HepG2 (cell line): ENCODE data around the gene PLCB1. TPM values are rescaled to one million over a fixed set of nuclear protein-coding genes. Genes with fewer than 3 reads are reported as not detected.

Experiments used
- ATAC-seq: fragments of 200-7000 bp; cut with Tn5 transposase; 3 replicates; pipeline ENCODE4 v1.9.1; 2020; ENCODE audit warnings: mild to moderate bottlenecking, moderate library complexity
- BruUV-seq: library from RNA; stranded (reverse); fragments of 400-500 nt; replicated peaks from 2 replicates; lab custom pipeline; 2021; lab: Mats Ljungman, UMichigan
- CTCF ChIA-PET: fragments of 300-600 bp; formaldehyde crosslinking; extraction: SDS; loops from one replicate; lab custom pipeline; 2021; ENCODE audit warnings: low total read pairs, inconsistent platforms, low intra/inter-chr PET ratio; lab: Yijun Ruan, JAX
- POLR2A ChIA-PET: fragments of 350-600 bp; sonication (Branson Sonifier 250); formaldehyde crosslinking; loops from one replicate; lab custom pipeline; 2020; ENCODE audit warnings: antibody characterized with exemption, inconsistent platforms; lab: Yijun Ruan, JAX
- DNase-seq: peaks from one replicate; pipeline ENCODE4 v3.0.0-alpha.2; 2015; ENCODE audit warnings: low spot score
- FAIRE-seq: peaks from 3 replicates; lab custom pipeline; 2011; peaks lifted over from hg19 to GRCh38; lab: Jason Lieb, UNC
- H2AFZ ChIP-seq: one replicate; pipeline ENCODE4 v1.6.1; 2011; ENCODE audit warnings: low read length, inconsistent platforms
- H3K27ac ChIP-seq: fragments of 300-600 bp; 3 replicates; pipeline ENCODE4 v1.8.0; 2011; ENCODE audit warnings: mixed run types, mild to moderate bottlenecking, mixed read lengths, low read length, inconsistent platforms; ENCODE audit not compliant: insufficient read depth; ENCODE audit errors: extremely low read length
- H3K27me3 ChIP-seq, 2 experiments: fragments of 200-600 bp in 1 of 2; 2 replicates in 1 of 2; 3 replicates in 1 of 2; pipeline versions ENCODE4 v1.6.0 to v1.8.0; 2011; ENCODE audit warnings: low read length in 2 of 2, mild to moderate bottlenecking in 2 of 2, moderate library complexity in 2 of 2, inconsistent platforms in 1 of 2; ENCODE audit not compliant: insufficient read depth in 2 of 2, control insufficient read depth in 1 of 2
- H3K36me3 ChIP-seq, 2 experiments: fragments of 200-600 bp in 1 of 2; replicated peaks in 1 of 2; 2 replicates in 1 of 2; 3 replicates in 1 of 2; pipeline versions ENCODE4 v1.5.1 to v1.8.0; 2011; ENCODE audit warnings: low read length in 2 of 2, inconsistent platforms in 1 of 2; ENCODE audit not compliant: insufficient read depth in 2 of 2, control insufficient read depth in 1 of 2
- H3K4me1 ChIP-seq: 2 replicates; pipeline ENCODE4 v1.5.1; 2012; ENCODE audit warnings: low read length, inconsistent platforms; ENCODE audit not compliant: insufficient read depth
- H3K4me2 ChIP-seq: 2 replicates; pipeline ENCODE4 v1.6.0; 2011; ENCODE audit warnings: low read depth, low read length, inconsistent platforms
- H3K4me3 ChIP-seq, 3 experiments: fragments of 200-600 bp in 1 of 3; sonication (generic), shearing (Covaris generic) in 1 of 3; replicated peaks in 1 of 3; 2 replicates each; pipeline ENCODE4 v1.5.1; 2011 to 2016; ENCODE audit warnings: low read length in 3 of 3, inconsistent platforms in 2 of 3, low read depth in 2 of 3, mild to moderate bottlenecking in 2 of 3, control low read depth in 1 of 3, mixed read lengths in 1 of 3; ENCODE audit not compliant: insufficient read depth in 1 of 3
- H3K79me2 ChIP-seq: one replicate; pipeline ENCODE4 v1.6.1; 2011; ENCODE audit warnings: low read length, inconsistent platforms; ENCODE audit not compliant: insufficient read depth
- H3K9ac ChIP-seq: 2 replicates; pipeline ENCODE4 v1.6.0; 2011; ENCODE audit warnings: mild to moderate bottlenecking, low read depth, low read length, inconsistent platforms; ENCODE audit not compliant: insufficient read depth
- H3K9me3 ChIP-seq: 2 replicates; pipeline ENCODE4 v1.5.1; 2012; ENCODE audit warnings: mild to moderate bottlenecking, low read length
- H4K20me1 ChIP-seq: 2 replicates; pipeline ENCODE4 v1.6.0; 2011; ENCODE audit warnings: inconsistent platforms, mild to moderate bottlenecking, low read length, moderate library complexity; ENCODE audit not compliant: insufficient read depth
- KLF16 ChIP-seq, 2 experiments: sonication (generic) in 1 of 2; formaldehyde crosslinking in 1 of 2; IDR thresholded peaks; 2 replicates each; pipeline versions ENCODE4 v1.6.1 to v1.8.0; 2016 to 2023; ENCODE audit warnings: missing genetic modification reagents in 2 of 2, missing compliant biosample characterization in 1 of 2
- MAFG ChIP-seq: sonication (generic); formaldehyde crosslinking; IDR thresholded peaks from 2 replicates; pipeline ENCODE4 v1.5.1; 2020; ENCODE audit warnings: mild to moderate bottlenecking, missing genetic modification reagents
- NR3C1 ChIP-seq: sonication (generic); formaldehyde crosslinking; IDR thresholded peaks from 2 replicates; pipeline ENCODE4 v1.4.0; 2020; ENCODE audit warnings: missing genetic modification reagents
- SOX5 ChIP-seq: IDR thresholded peaks from 2 replicates; pipeline ENCODE4 v1.6.1; 2016; ENCODE audit warnings: borderline replicate concordance
- WGBS: methylation state at CpG from one replicate; pipeline ENCODE4 v1.1.6; 2017; ENCODE audit warnings: low lambda C conversion rate; 5-methylcytosine and 5-hydroxymethylcytosine counted together
- in situ Hi-C: cut with HindIII; loops from 2 replicates; pipeline ENCODE4 v1.10.0; 2017; ENCODE audit warnings: low pct_unique_long_range_greater_than_20kb; ENCODE audit not compliant: extremely low pct_ligation_motif_present
- intact Hi-C: fragments of 100-400 bp; cut with micrococcal nuclease; formaldehyde crosslinking; loops from one replicate; pipeline ENCODE4 v1.10.0; 2022; ENCODE audit not compliant: unreplicated experiment
- polyA plus RNA-seq, 8 experiments: library from polyadenylated mRNA; depleted of rRNA in 3 of 8; stranded (reverse) in 7 of 8; unstranded in 1 of 8; fragments of >200 nt; fragmentation: Illumina TruSeq in 4 of 8; extraction: Trizol in 4 of 8; gene quantifications; 2 replicates each; pipeline versions ENCODE4 v1.2.1 to v1.2.3, GENCODE V29; 2011 to 2016; ENCODE audit warnings: low read depth in 4 of 8, missing spikeins in 1 of 8, mixed read lengths in 1 of 8; ENCODE audit not compliant: insufficient read depth in 1 of 8
- total RNA-seq, 5 experiments: library from RNA; depleted of rRNA; stranded (reverse); fragments of >200 nt; fragmentation: Illumina TruSeq; extraction: Trizol; gene quantifications; 2 replicates each; pipeline ENCODE4 v1.2.3, GENCODE V29; 2016; ENCODE audit warnings: low read depth in 1 of 5
- TF ChIP-seq, protein P1 (sequence below): IDR thresholded peaks from 2 replicates; pipeline ENCODE4 v1.6.1; 2016; ENCODE audit warnings: missing compliant biosample characterization, missing genetic modification reagents, borderline replicate concordance
- TF ChIP-seq, protein P2 (sequence below): sonication (generic); formaldehyde crosslinking; IDR thresholded peaks from 2 replicates; pipeline ENCODE4 v1.4.0; 2020; ENCODE audit warnings: low read depth, missing genetic modification reagents

The PLCB1 gene
- total and polyA plus RNA-seq, 2 of the 13 experiments (the other 11 are each of a cell fraction or from before 2014, with no cell fraction given), result 42.4 to 55.9 TPM

DNA sequence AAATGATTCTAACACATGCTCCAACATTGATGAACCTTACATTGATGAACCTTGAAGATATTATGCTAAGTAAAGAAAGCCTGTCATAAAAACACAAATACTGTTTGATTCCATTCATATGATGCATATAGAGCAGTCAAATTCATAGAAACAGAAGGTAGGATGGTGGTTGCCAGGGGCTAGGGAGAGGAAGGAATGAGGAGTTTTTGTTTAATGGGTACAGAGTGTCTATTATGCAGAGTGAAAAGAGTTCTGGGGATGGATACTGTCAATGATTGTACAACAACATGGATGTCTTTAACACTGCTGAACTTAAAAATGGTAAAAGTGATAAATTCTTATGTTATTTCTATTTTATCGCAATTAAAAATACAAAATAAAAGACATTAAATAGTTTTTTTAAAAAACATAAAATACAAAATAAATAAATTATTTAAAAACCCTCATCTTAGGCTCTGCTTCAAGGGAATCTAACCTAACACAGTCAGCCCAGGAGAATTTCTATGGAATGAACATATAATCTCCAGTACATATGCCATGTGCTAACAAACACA lies 451.0 kb downstream of the PLCB1 start:
- Histone ChIP-seq H3K4me1 (peaks cover 16% of the 10 kb centered on the region), H3K27ac (no peak overlapping the region), H3K9me3 (no peaks in the 10 kb centered on the region), H3K79me2 (no peaks in the 10 kb centered on the region), H4K20me1 (no peaks in the 10 kb centered on the region), H3K4me2 (no peak overlapping the region), H3K4me3 (no peak overlapping the region), H3K9ac (no peak overlapping the region), H3K27me3 (no peaks in the 10 kb centered on the region), H2AFZ (no peak overlapping the region), H3K36me3 (peaks cover 0 to 1% of the 10 kb centered on the region in 2 experiments; a peak in 1 of 5 replicates)
- intact Hi-C loops (no loop called here), in situ Hi-C loops (no loop called here)
- 98% methylated on average over 1 of the region's 1 CpG for WGBS
- DNase-seq (no peak), ATAC-seq (no peak), FAIRE-seq (no peak)
- ChIA-PET POLR2A (no interaction called here), CTCF (no interaction called here)
- no TSS peak for BruUV-seq
- no peak for TF ChIP-seq MAFG (CRISPR knock-in tag)
- 0 out of 2 replicates have a peak, but pooled peaks have one; percentile 1 for TF ChIP-seq SOX5 (CRISPR knock-in tag)
- TF ChIP-seq, protein P1, sequence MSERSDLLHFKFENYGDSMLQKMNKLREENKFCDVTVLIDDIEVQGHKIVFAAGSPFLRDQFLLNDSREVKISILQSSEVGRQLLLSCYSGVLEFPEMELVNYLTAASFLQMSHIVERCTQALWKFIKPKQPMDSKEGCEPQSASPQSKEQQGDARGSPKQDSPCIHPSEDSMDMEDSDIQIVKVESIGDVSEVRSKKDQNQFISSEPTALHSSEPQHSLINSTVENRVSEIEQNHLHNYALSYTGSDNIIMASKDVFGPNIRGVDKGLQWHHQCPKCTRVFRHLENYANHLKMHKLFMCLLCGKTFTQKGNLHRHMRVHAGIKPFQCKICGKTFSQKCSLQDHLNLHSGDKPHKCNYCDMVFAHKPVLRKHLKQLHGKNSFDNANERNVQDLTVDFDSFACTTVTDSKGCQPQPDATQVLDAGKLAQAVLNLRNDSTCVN, result no peak
- TF ChIP-seq KLF16 (CRISPR knock-in tag; IDR thresholded peaks at IDR 0.05), result peak in 1 of 2 experiments; percentile 27; a peak in 1 of 4 replicates
- TF ChIP-seq, protein P2, sequence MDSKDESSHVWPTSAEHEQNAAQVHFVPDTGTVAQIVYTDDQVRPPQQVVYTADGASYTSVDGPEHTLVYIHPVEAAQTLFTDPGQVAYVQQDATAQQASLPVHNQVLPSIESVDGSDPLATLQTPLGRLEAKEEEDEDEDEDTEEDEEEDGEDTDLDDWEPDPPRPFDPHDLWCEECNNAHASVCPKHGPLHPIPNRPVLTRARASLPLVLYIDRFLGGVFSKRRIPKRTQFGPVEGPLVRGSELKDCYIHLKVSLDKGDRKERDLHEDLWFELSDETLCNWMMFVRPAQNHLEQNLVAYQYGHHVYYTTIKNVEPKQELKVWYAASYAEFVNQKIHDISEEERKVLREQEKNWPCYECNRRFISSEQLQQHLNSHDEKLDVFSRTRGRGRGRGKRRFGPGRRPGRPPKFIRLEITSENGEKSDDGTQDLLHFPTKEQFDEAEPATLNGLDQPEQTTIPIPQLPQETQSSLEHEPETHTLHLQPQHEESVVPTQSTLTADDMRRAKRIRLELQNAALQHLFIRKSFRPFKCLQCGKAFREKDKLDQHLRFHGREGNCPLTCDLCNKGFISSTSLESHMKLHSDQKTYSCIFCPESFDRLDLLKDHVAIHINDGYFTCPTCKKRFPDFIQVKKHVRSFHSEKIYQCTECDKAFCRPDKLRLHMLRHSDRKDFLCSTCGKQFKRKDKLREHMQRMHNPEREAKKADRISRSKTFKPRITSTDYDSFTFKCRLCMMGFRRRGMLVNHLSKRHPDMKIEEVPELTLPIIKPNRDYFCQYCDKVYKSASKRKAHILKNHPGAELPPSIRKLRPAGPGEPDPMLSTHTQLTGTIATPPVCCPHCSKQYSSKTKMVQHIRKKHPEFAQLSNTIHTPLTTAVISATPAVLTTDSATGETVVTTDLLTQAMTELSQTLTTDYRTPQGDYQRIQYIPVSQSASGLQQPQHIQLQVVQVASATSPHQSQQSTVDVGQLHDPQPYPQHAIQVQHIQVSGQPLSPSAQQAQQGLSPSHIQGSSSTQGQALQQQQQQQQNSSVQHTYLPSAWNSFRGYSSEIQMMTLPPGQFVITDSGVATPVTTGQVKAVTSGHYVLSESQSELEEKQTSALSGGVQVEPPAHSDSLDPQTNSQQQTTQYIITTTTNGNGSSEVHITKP (CRISPR knock-in tag), result no peak
- no peak for TF ChIP-seq NR3C1
